AG09309 (cell line): ENCODE measurements around the gene LMBR1L.
A peak's percentile ranks its signal among the peaks of the same experiment; 100 is the strongest.
"Not testable (repeated sequence)": the region's sequence is repeated elsewhere in the genome, so short reads cannot be mapped to it uniquely, and the experiment has no call there.

ENCODE experiments used
- DNase-seq: peaks from one replicate; pipeline ENCODE4 v3.0.0-alpha.2; 2010; ENCODE audit warnings: low read depth
- H3K4me3 ChIP-seq: 2 replicates; pipeline ENCODE4 v1.5.1; 2011; ENCODE audit warnings: mild to moderate bottlenecking, low read depth, low read length, moderate library complexity; ENCODE audit not compliant: control insufficient read depth
- CTCF ChIP-seq: IDR thresholded peaks from 2 replicates; pipeline ENCODE4 v1.5.1; 2011; ENCODE audit warnings: mild to moderate bottlenecking, low read depth, low read length, inconsistent platforms; ENCODE audit not compliant: insufficient read depth, control insufficient read depth; ENCODE audit errors: missing control alignments

Gene LMBR1L

GRCh38 chr12:49138999-49139398, 28.4 kb upstream of the LMBR1L start:
- H3K4me3 ChIP-seq, result no peak overlapping the region

GRCh38 chr12:49138587-49138986, 27.9 kb upstream of the LMBR1L start:
- TF ChIP-seq CTCF, result no peak
- H3K4me3 ChIP-seq, result no peak overlapping the region
- no peak for DNase-seq

More at GRCh38 chr12:49138999-49139398, 28.4 kb upstream of the LMBR1L start:
- no peak for DNase-seq
- no peak for TF ChIP-seq CTCF

GRCh38 chr12:49137476-49137875, 26.8 kb upstream of the LMBR1L start:
- DNase-seq, result no peak
- no peak for TF ChIP-seq CTCF

GRCh38 chr12:49136997-49137396, 26.4 kb upstream of the LMBR1L start:
- not testable (repeated sequence) for DNase-seq, H3K4me3 ChIP-seq

More at GRCh38 chr12:49137476-49137875, 26.8 kb upstream of the LMBR1L start:
- H3K4me3 ChIP-seq, result no peak overlapping the region

- DNase-seq, result no peak
- TF ChIP-seq CTCF, result no peak
- no peak overlapping the region for H3K4me3 ChIP-seq
Measured at GRCh38 chr12:49133590-49133989, 22.9 kb upstream of the LMBR1L start.

GRCh38 chr12:49133014-49133413, 22.4 kb upstream of the LMBR1L start:
- no peak for DNase-seq
- TF ChIP-seq CTCF, result no peak
- peak overlapping the region; percentile 30 for H3K4me3 ChIP-seq

GRCh38 chr12:49131894-49132461, 21.3 kb upstream of the LMBR1L start:
- no peak for TF ChIP-seq CTCF
- no peak for DNase-seq
- H3K4me3 ChIP-seq, result peak overlapping the region; percentile 43
